GM12872 (cell line): ENCODE results near the gene IL22.

Experiments
- CTCF ChIP-seq: IDR thresholded peaks from 3 replicates; pipeline ENCODE4 v1.5.1; 2011; ENCODE audit warnings: low read depth, mild to moderate bottlenecking, low read length, moderate library complexity; ENCODE audit not compliant: insufficient read depth

Gene IL22

GRCh38 chr12:68237078-68237477 lies 16.3 kb downstream of the IL22 start:
- no peak for TF ChIP-seq CTCF

- TF ChIP-seq CTCF: 0 out of 3 replicates have a peak, but pooled peaks have one; percentile 10
These were observed 16.9 kb downstream of the IL22 start for GRCh38 chr12:68236421-68237059.

GRCh38 chr12:68235576-68235975 lies 17.8 kb downstream of the IL22 start:
- no peak for TF ChIP-seq CTCF

GRCh38 chr12:68234140-68234539 lies 19.3 kb downstream of the IL22 start:
- no peak for TF ChIP-seq CTCF

GRCh38 chr12:68233498-68233897 lies 19.9 kb downstream of the IL22 start:
- TF ChIP-seq CTCF: no peak

- TF ChIP-seq CTCF: no peak
These were observed 21.7 kb downstream of the IL22 start for GRCh38 chr12:68231691-68232090.

- no peak for TF ChIP-seq CTCF
These were observed 22.2 kb downstream of the IL22 start for GRCh38 chr12:68231229-68231628.
